ENCODE results near the gene HMGA1. TPM values are rescaled to one million over a fixed set of nuclear protein-coding genes. Genes with fewer than 3 reads are reported as not detected.

Gene HMGA1
- total and polyA plus RNA-seq, 2 of the 13 experiments (the other 11 are each of a cell fraction or from before 2014, with no cell fraction given), result 117 to 145 TPM

GRCh38 chr6:34276881-34277762 is 40.4 kb downstream of the HMGA1 start (continued):
- TF ChIP-seq CEBPZ (IDR thresholded peaks at IDR 0.05; ENCODE audit: low read length), result no peak
- no peak for TF ChIP-seq HNF1A (IDR thresholded peaks at IDR 0.05; ENCODE audit: low read depth)
- TF ChIP-seq HNF1A (CRISPR knock-in tag; IDR thresholded peaks at IDR 0.05; ENCODE audit: borderline replicate concordance), result no peak
- TF ChIP-seq ISL2 (CRISPR knock-in tag; IDR thresholded peaks at IDR 0.05), result no peak
- 0 out of 2 replicates have a peak, but pooled peaks have one; percentile 30 for TF ChIP-seq SALL2 (CRISPR knock-in tag; IDR thresholded peaks at IDR 0.05)
- 0 out of 2 replicates have a peak, but pooled peaks have one; percentile 36 for TF ChIP-seq GATAD1 (CRISPR knock-in tag; IDR thresholded peaks at IDR 0.05)
- no peak for TF ChIP-seq KDM2A (CRISPR knock-in tag; IDR thresholded peaks at IDR 0.05; ENCODE audit: borderline replicate concordance, low read depth)
- no peak for TF ChIP-seq MTA1 (CRISPR knock-in tag; IDR thresholded peaks at IDR 0.05; ENCODE audit: borderline replicate concordance)
- no peak for TF ChIP-seq MEF2D (CRISPR knock-in tag; IDR thresholded peaks at IDR 0.05)
- TF ChIP-seq ZNF510 (CRISPR knock-in tag; IDR thresholded peaks at IDR 0.05; ENCODE audit: low read depth), result no peak
- TF ChIP-seq ZIK1 (CRISPR knock-in tag; IDR thresholded peaks at IDR 0.05; ENCODE audit: borderline replicate concordance, low read depth), result no peak
- no peak for TF ChIP-seq ZNF703 (CRISPR knock-in tag; IDR thresholded peaks at IDR 0.05; ENCODE audit: borderline replicate concordance)
- TF ChIP-seq HMGXB3 (CRISPR knock-in tag; IDR thresholded peaks at IDR 0.05; ENCODE audit: borderline replicate concordance), result 0 out of 2 replicates have a peak, but pooled peaks have one; percentile 34
- peak; percentile 78 for TF ChIP-seq ZMYM4 (CRISPR knock-in tag; IDR thresholded peaks at IDR 0.05)
- TF ChIP-seq KLF9 (CRISPR knock-in tag; IDR thresholded peaks at IDR 0.05; ENCODE audit: low read depth), result no peak
- TF ChIP-seq KLF15 (CRISPR knock-in tag; IDR thresholded peaks at IDR 0.05; ENCODE audit: borderline replicate concordance), result no peak
- TF ChIP-seq WIZ (CRISPR knock-in tag; IDR thresholded peaks at IDR 0.05), result no peak

All from HepG2 (cell line).